ENCODE results near the gene SLC24A4.

- no peak for TF ChIP-seq CTCF (IDR thresholded peaks at IDR 0.05)
- TF ChIP-seq POLR2A (IDR thresholded peaks at IDR 0.05): no peak
Observed at GRCh38 chr14:92276074-92276473, 46.9 kb upstream of the SLC24A4 start.

Data from upper lobe of left lung (tissue), 4 donors.